CD4-positive, alpha-beta T cell (primary cell): Measurements from ENCODE around the gene SHF. TPM values are rescaled to one million over a fixed set of nuclear protein-coding genes. Genes with fewer than 3 reads are reported as not detected.

Experiments used
- ATAC-seq: fragments of 200-7000 bp; cut with Tn5 transposase; one replicate; pipeline ENCODE4 v1.10.0; 2022; ENCODE audit warnings: mild to moderate bottlenecking; ENCODE audit not compliant: poor library complexity
- CTCF ChIA-PET: fragments of 350-600 bp; sonication (Branson Sonifier 250); formaldehyde crosslinking; loops from one replicate; lab custom pipeline; 2021; ENCODE audit warnings: antibody characterized with exemption, inconsistent platforms; lab: Charles Lee
- POLR2A ChIA-PET: fragments of 350-600 bp; sonication (Branson Sonifier 250); formaldehyde crosslinking; loops from one replicate; lab custom pipeline; 2021; ENCODE audit warnings: antibody characterized with exemption, inconsistent platforms; lab: Charles Lee
- DNase-seq, 14 experiments: peaks; one replicate each; pipeline ENCODE4 v3.0.0-alpha.2; 2013 to 2020; ENCODE audit warnings: mixed read lengths in 2 of 14
- H3K27ac ChIP-seq, 2 donors: one replicate each; pipeline versions ENCODE4 v1.5.1 to v1.7.0; 2013; ENCODE audit warnings: low read length in 2 of 2, low read depth in 1 of 2, mild to moderate bottlenecking in 1 of 2
- H3K27me3 ChIP-seq, 2 experiments: 1 replicate in 1 of 2; 2 replicates in 1 of 2; pipeline versions ENCODE4 v1.6.1 to v1.7.0; 2013; ENCODE audit warnings: low read length in 2 of 2, control low read depth in 1 of 2, mild to moderate bottlenecking in 1 of 2, moderate library complexity in 1 of 2; ENCODE audit not compliant: insufficient read depth in 2 of 2, control insufficient read depth in 1 of 2
- H3K36me3 ChIP-seq: one replicate; pipeline ENCODE4 v1.6.1; 2013; ENCODE audit warnings: low read length, control low read depth; ENCODE audit not compliant: insufficient read depth
- H3K4me1 ChIP-seq: one replicate; pipeline ENCODE4 v1.6.1; 2013; ENCODE audit warnings: low read length, control low read depth; ENCODE audit not compliant: insufficient read depth
- H3K4me3 ChIP-seq: one replicate; pipeline ENCODE4 v1.5.1; 2013; ENCODE audit warnings: mild to moderate bottlenecking, low read length, moderate library complexity
- H3K9me3 ChIP-seq, 2 experiments: 1 replicate in 1 of 2; 2 replicates in 1 of 2; pipeline versions ENCODE4 v1.6.1 to v1.7.0; 2013; ENCODE audit warnings: low read length in 2 of 2, mild to moderate bottlenecking in 2 of 2, control low read depth in 1 of 2, moderate library complexity in 1 of 2; ENCODE audit not compliant: control insufficient read depth in 1 of 2, insufficient read depth in 1 of 2
- H3K27ac Mint-ChIP-seq: one replicate; pipeline ENCODE4 v1.8.0; 2020; ENCODE audit warnings: mixed read lengths
- H3K27me3 Mint-ChIP-seq: one replicate; pipeline ENCODE4 v1.8.0; 2021; ENCODE audit warnings: mixed read lengths
- H3K36me3 Mint-ChIP-seq: one replicate; pipeline ENCODE4 v1.8.0; 2021; ENCODE audit warnings: low read depth, mixed read lengths
- H3K4me1 Mint-ChIP-seq: one replicate; pipeline ENCODE4 v1.8.0; 2021; ENCODE audit warnings: low read depth, mixed read lengths
- H3K4me3 Mint-ChIP-seq: one replicate; pipeline ENCODE4 v1.8.0; 2020; ENCODE audit warnings: mild to moderate bottlenecking, mixed read lengths
- H3K9me3 Mint-ChIP-seq: one replicate; pipeline ENCODE4 v1.8.0; 2020; ENCODE audit warnings: mixed read lengths
- intact Hi-C, 2 experiments: fragments of 100-400 bp; cut with DNase I in 1 of 2; cut with micrococcal nuclease in 1 of 2; formaldehyde crosslinking; loops; one replicate each; pipeline versions ENCODE4 v1.15.1 to v1.9.0; 2023 to 2025; cut with DNase I, micrococcal nuclease
- total RNA-seq, 174 experiments: library from RNA in 2 of 174; stranded (reverse) in 2 of 174; gene quantifications; one replicate each; pipeline ENCODE4 v1.2.3 and lab custom pipeline; 2021 to 2026
- TF ChIP-seq, protein P1 (sequence below): fragments of 200-600 bp; IDR thresholded peaks from one replicate; pipeline ENCODE4 v1.8.0; 2022; ENCODE audit warnings: antibody characterized with exemption, mild to moderate bottlenecking

Gene SHF
- total RNA-seq, 2 experiments from 2014 or later = 3.7 to 3.9 TPM

DNA sequence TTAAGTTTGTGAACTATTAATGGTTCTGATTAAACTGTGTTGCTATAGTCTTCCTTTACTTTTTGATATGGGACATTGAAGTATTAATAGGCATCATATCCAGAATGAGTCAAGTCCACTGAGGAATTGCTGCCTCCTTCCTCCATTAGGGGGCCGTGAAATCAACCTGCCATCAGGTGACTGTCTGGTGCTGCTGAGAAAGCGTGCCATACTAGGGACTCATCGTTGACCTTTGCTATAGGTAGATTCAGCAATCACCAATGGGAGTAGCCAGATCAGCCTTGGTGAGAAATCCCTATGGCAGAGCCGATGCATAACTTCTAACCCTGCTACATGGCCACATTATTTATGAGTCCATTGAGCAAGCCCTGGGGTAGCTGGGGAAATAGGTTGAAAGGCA lies 34.2 kb upstream of the SHF start:
- peaks cover 31% of the 10 kb centered on the region for H3K27me3 Mint-ChIP-seq
- CTCF ChIA-PET = no interaction called here
- TF ChIP-seq, protein P1, sequence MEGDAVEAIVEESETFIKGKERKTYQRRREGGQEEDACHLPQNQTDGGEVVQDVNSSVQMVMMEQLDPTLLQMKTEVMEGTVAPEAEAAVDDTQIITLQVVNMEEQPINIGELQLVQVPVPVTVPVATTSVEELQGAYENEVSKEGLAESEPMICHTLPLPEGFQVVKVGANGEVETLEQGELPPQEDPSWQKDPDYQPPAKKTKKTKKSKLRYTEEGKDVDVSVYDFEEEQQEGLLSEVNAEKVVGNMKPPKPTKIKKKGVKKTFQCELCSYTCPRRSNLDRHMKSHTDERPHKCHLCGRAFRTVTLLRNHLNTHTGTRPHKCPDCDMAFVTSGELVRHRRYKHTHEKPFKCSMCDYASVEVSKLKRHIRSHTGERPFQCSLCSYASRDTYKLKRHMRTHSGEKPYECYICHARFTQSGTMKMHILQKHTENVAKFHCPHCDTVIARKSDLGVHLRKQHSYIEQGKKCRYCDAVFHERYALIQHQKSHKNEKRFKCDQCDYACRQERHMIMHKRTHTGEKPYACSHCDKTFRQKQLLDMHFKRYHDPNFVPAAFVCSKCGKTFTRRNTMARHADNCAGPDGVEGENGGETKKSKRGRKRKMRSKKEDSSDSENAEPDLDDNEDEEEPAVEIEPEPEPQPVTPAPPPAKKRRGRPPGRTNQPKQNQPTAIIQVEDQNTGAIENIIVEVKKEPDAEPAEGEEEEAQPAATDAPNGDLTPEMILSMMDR = no peak

DNA sequence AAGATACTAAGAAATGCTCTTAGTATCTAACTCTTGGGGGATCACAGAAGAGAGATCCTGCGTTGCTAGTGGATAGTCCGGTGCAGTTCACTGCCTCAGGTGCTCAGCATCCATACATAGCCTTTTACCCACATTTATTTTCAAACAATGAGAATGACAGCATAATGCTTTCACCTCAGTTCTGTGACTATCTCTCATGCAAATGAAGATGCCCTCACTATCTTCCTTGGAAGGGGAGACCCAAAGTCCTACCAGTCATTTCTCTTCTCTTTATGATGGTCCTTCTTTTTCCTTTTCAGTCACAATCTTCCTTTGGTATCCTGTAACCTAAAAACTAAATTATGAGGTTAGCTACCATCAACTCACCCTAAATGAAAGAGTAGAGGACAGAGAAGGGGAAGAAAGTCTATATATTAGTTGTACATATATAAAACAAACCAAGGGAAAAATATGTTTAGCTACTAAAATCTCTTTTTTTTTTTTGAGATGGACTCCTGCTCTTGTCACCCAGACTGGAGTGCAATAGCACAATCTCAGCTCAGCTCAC lies 33.4 kb upstream of the SHF start:
- no peak overlapping the region for H3K27ac Mint-ChIP-seq
- H3K4me3 ChIP-seq = no peak overlapping the region

More for the DNA sequence above, 34.2 kb upstream of the SHF start:
- H3K4me1 ChIP-seq = no peaks in the 10 kb centered on the region
- H3K9me3 Mint-ChIP-seq = no peaks in the 10 kb centered on the region
- no peaks in the 10 kb centered on the region for H3K36me3 ChIP-seq
- H3K27ac Mint-ChIP-seq = no peak overlapping the region
- H3K9me3 ChIP-seq = no peaks in the 10 kb centered on the region
- DNase-seq = no peak
- H3K27me3 ChIP-seq = peaks cover 8% of the 10 kb centered on the region in 2 experiments
- no peaks in the 10 kb centered on the region for H3K36me3 Mint-ChIP-seq
- no peak for ATAC-seq
- H3K27ac ChIP-seq = no peak overlapping the region
- intact Hi-C loops = no loop called here
- H3K4me1 Mint-ChIP-seq = no peaks in the 10 kb centered on the region
- POLR2A ChIA-PET = no interaction called here
- H3K4me3 ChIP-seq = no peak overlapping the region
- H3K4me3 Mint-ChIP-seq = no peak overlapping the region

DNA sequence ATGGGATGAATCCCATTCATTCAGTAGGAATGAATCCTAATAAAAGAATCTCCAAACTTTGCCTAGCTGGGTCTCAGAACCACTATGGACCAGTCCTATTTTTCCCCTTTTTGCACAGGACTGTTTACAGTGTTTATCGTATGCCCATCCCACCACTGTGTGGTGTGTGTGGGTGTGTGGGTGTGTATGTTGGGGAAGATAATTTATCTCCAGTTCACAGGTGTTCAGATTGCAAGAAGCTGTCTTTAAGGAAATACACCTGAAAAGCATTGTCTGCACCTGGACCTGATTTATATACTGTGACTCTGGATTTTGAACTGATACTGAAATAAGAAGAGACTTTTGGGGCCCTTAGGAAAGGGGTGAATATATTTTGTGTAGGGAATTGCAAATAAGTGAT lies 24.7 kb upstream of the SHF start:
- Histone ChIP-seq H3K27me3 (no peaks in the 10 kb centered on the region), H3K36me3 (no peaks in the 10 kb centered on the region), H3K4me3 (no peak overlapping the region), H3K4me1 (no peaks in the 10 kb centered on the region), H3K9me3 (peaks cover 0 to 8% of the 10 kb centered on the region in 2 experiments), H3K27ac (no peak overlapping the region)
- Mint-ChIP-seq H3K27me3 (peaks cover 11% of the 10 kb centered on the region), H3K4me3 (no peak overlapping the region), H3K36me3 (no peaks in the 10 kb centered on the region), H3K4me1 (no peaks in the 10 kb centered on the region), H3K27ac (no peak overlapping the region), H3K9me3 (no peaks in the 10 kb centered on the region)
- intact Hi-C loops = no loop called here
- TF ChIP-seq, protein P1 = no peak
- ChIA-PET CTCF (no interaction called here), POLR2A (interaction anchor here (2.2 kb wide), 1 partner anchor 12 kb away, joined by 10 read pairs; no protein-coding TSS in a partner anchor)
- DNase-seq (no peak), ATAC-seq (no peak)

More for the DNA sequence above, 33.4 kb upstream of the SHF start:
- ChIA-PET CTCF (no interaction called here), POLR2A (no interaction called here)
- Histone ChIP-seq H3K27me3 (peaks cover 8% of the 10 kb centered on the region in 2 experiments), H3K27ac (no peak overlapping the region), H3K9me3 (no peaks in the 10 kb centered on the region), H3K36me3 (no peaks in the 10 kb centered on the region), H3K4me1 (no peaks in the 10 kb centered on the region)
- Mint-ChIP-seq H3K27me3 (peaks cover 31% of the 10 kb centered on the region), H3K4me1 (no peaks in the 10 kb centered on the region), H3K36me3 (no peaks in the 10 kb centered on the region), H3K9me3 (no peaks in the 10 kb centered on the region), H3K4me3 (no peak overlapping the region)
- TF ChIP-seq, protein P1 = no peak
- intact Hi-C loops = no loop called here
- no peak for DNase-seq
- ATAC-seq = no peak
